ENCODE data around the gene MBOAT1. TPM values are rescaled to one million over a fixed set of nuclear protein-coding genes. Genes with fewer than 3 reads are reported as not detected.
A peak's percentile ranks its signal among the peaks of the same experiment; 100 is the strongest.

Gene MBOAT1
- total and polyA plus RNA-seq, 7 donors = 0.31 to 2.7 (median 0.84) TPM

DNA sequence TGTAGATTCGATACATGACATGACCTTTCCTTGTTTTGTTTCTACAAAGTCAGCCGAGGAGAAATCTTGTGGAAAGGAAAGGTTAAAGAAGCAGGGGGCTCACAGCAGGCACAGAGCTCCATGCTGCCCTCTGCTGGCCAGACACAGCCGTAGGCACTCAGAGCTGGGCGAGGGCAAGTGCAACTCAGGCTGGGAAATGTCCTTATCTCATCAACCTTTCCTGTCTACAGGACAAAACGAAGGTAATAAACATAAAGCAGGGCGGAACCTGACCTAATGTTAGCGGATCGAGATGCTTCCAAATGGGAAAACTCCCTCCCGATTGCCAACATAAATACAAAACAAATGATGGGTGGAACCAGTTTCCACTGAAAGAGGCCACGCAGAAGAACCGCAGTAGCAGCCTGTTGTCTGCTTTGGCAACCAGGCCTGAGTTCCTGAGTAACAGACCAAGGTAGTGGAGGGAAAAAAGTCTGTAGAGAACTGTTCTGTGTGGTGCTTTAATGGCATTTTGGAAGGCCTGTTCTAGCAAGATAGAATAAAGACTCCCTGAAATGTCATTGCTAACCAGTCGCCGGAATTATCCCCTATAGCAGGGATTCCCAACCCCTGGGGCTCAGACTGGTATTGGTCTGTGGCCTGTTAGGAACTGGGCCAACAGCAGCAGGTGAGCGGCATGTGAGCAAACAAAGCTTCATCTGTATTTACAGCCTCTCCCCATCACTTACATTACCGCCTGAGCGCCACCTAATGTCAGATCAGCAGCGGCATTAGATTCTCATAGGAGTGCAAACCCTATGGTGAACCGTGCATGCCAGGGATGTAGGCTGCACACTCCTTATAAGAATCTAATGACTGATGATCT lies 85.2 kb downstream of the MBOAT1 start:
- H3K9me3 ChIP-seq = no peaks in the 10 kb centered on the region
- ATAC-seq = peak; percentile 79 to 90 (median 87)
- 48 to 51% (median 50%) methylated on average over 18 of the region's 18 CpGs for WGBS, 3 donors
- peak overlapping the region; percentile 5 for H3K4me3 ChIP-seq
- peak; percentile 66 to 81 for DNase-seq
- H3K27ac ChIP-seq = peak overlapping the region; percentile 5
- intact Hi-C loops (cut with DNase I) = loop anchor here (2.0 to 5.0 kb wide), 2 partner anchors 34 to 1530 kb away; no protein-coding TSS in a partner anchor
- no peaks in the 10 kb centered on the region for H3K27me3 ChIP-seq (ENCODE audit: insufficient read depth in 3 of 3, low read length in 2 of 3)
- H3K4me1 ChIP-seq = peaks cover 7% of the 10 kb centered on the region
- TF ChIP-seq, protein P1, sequence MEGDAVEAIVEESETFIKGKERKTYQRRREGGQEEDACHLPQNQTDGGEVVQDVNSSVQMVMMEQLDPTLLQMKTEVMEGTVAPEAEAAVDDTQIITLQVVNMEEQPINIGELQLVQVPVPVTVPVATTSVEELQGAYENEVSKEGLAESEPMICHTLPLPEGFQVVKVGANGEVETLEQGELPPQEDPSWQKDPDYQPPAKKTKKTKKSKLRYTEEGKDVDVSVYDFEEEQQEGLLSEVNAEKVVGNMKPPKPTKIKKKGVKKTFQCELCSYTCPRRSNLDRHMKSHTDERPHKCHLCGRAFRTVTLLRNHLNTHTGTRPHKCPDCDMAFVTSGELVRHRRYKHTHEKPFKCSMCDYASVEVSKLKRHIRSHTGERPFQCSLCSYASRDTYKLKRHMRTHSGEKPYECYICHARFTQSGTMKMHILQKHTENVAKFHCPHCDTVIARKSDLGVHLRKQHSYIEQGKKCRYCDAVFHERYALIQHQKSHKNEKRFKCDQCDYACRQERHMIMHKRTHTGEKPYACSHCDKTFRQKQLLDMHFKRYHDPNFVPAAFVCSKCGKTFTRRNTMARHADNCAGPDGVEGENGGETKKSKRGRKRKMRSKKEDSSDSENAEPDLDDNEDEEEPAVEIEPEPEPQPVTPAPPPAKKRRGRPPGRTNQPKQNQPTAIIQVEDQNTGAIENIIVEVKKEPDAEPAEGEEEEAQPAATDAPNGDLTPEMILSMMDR (IDR thresholded peaks at IDR 0.05) = peak; percentile 89
- H3K36me3 ChIP-seq (ENCODE audit: insufficient read depth in 1 of 2, low read depth in 1 of 2) = no peaks in the 10 kb centered on the region

DNA sequence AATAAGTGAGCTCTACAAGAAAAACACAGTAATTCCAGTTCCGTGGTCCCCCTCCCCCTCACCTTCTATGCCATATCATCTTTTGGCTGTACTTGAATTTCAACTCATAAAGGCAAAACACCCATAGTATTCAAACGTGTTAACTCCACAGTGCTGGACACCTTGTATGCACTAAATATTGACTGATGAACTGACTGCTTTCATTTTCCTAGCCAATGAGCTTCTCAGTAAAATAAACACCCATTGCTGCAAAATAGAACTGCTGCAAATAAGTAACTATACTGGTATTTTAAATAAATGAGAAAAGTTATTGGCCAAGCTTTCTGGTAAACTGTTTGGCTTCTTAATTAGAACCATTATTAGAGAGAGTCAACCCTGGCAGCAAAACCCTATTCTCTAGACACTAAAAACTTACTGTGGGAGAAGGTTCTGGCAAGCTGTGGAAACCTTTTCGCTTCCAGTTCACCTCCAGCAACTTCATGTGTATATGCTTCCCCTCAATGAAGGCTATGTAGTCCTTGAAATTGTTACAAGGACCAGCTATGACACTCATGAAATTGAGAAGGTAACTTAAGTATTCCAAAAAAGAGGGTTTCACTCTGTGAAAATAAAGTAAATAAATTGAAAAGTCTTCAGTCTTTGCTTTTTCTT lies 86.0 kb downstream of the MBOAT1 start:
- intact Hi-C loops (cut with DNase I) = loop anchor here (2.0 to 5.0 kb wide), 2 partner anchors 33 to 1529 kb away; no protein-coding TSS in a partner anchor
- Histone ChIP-seq H3K27me3 (ENCODE audit: insufficient read depth in 3 of 3, low read length in 2 of 3) (no peaks in the 10 kb centered on the region), H3K9me3 (no peaks in the 10 kb centered on the region), H3K4me3 (peak overlapping the region; percentile 5), H3K36me3 (ENCODE audit: insufficient read depth in 1 of 2, low read depth in 1 of 2) (no peaks in the 10 kb centered on the region), H3K4me1 (peaks cover 7% of the 10 kb centered on the region), H3K27ac (no peak overlapping the region)
- DNase-seq (no peak), ATAC-seq (peak in 1 of 4 donors; percentile 46)
- WGBS, 3 donors = 63 to 72% (median 68%) methylated on average over 3 of the region's 3 CpGs
- TF ChIP-seq, protein P1 (IDR thresholded peaks at IDR 0.05) = no peak

DNA sequence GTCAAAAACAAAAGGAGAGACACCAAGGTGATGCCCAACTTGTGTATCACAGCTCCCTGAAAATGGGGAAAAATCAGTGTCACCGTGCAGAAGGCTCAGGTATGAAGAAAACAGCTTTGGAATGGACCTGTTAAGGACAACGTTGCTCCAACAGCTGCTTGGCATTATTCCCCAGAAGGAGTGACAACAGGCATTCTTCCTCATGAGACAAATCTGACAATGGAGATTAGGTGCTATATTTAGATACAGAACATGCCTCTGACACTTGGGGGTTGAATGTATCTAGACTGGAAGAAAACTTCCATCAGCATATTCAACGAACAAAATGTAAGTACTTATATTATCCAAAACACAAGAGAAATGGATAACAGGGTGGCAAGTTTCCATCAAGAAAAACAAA lies 87.7 kb downstream of the MBOAT1 start:
- H3K9me3 ChIP-seq = no peaks in the 10 kb centered on the region
- DNase-seq (no peak), ATAC-seq (peak; percentile 53 to 77 (median 72))
- H3K27me3 ChIP-seq (ENCODE audit: insufficient read depth in 3 of 3, low read length in 2 of 3) = no peaks in the 10 kb centered on the region
- H3K36me3 ChIP-seq (ENCODE audit: insufficient read depth in 1 of 2, low read depth in 1 of 2) = no peaks in the 10 kb centered on the region
- WGBS, 3 donors = 34 to 46% (median 35%) methylated on average over 3 of the region's 3 CpGs
- intact Hi-C loops (cut with DNase I) = loop anchor here in 1 of 2 donors (2.0 kb wide), 1 partner anchor 32 kb away; no protein-coding TSS in a partner anchor
- H3K27ac ChIP-seq = peak overlapping the region; percentile 32
- H3K4me1 ChIP-seq = peaks cover 7% of the 10 kb centered on the region
- no peak overlapping the region for H3K4me3 ChIP-seq
- TF ChIP-seq, protein P1 (IDR thresholded peaks at IDR 0.05) = no peak

DNA sequence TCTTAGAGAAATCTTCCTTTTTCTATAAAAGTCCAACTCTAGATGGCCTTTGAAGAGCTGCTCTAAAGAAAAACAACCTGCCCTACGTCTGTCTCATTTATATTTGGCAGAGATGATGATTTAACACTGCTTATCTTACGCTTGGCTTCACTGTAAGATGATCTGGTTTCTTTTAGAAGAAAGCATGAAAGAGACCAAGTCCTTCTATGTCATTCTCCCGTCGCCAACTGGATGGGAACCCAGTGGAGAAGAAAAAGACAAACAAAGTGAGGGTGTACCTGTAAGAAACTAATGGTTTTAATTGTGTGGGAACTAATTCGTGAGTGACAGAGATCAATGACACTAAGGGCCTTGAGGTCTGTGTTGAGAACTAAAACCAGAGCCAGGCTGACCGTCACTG lies 92.8 kb downstream of the MBOAT1 start:
- no peak for DNase-seq
- intact Hi-C loops (cut with DNase I) = no loop called here
- TF ChIP-seq, protein P1 (IDR thresholded peaks at IDR 0.05) = no peak
- 49 to 62% (median 50%) methylated on average over 6 of the region's 6 CpGs for WGBS, 3 donors
- Histone ChIP-seq H3K4me3 (no peak overlapping the region), H3K9me3 (no peaks in the 10 kb centered on the region), H3K27me3 (ENCODE audit: insufficient read depth in 3 of 3, low read length in 2 of 3) (no peaks in the 10 kb centered on the region), H3K4me1 (no peaks in the 10 kb centered on the region), H3K27ac (no peak overlapping the region), H3K36me3 (ENCODE audit: insufficient read depth in 1 of 2, low read depth in 1 of 2) (no peaks in the 10 kb centered on the region)
- ATAC-seq = peak in 1 of 4 donors; percentile 40
